GM12878 (cell line): ENCODE results near the gene CCDC82. TPM values are rescaled to one million over a fixed set of nuclear protein-coding genes. Genes with fewer than 3 reads are reported as not detected.

ENCODE experiments used
- ATAC-seq: fragments of 200-7000 bp; cut with Tn5 transposase; 3 replicates; pipeline ENCODE4 v1.9.1; 2020; ENCODE audit warnings: mild to moderate bottlenecking, moderate library complexity
- BruUV-seq: library from RNA; stranded (reverse); fragments of 400-500 nt; replicated peaks from 2 replicates; lab custom pipeline; 2021; lab: Mats Ljungman, UMichigan
- CTCF ChIA-PET: fragments of 300-600 bp; sonication (Branson Sonifier 250); formaldehyde crosslinking; extraction: SDS; loops from one replicate; lab custom pipeline; 2021; ENCODE audit warnings: inconsistent platforms; lab: Yijun Ruan, JAX
- POLR2A ChIA-PET: fragments of 350-600 bp; formaldehyde crosslinking; extraction: SDS; loops from one replicate; lab custom pipeline; 2021; ENCODE audit warnings: inconsistent platforms; lab: Charles Lee
- RAD21 ChIA-PET: fragments of 300-600 bp; sonication (Branson Sonifier 250); formaldehyde crosslinking; loops from one replicate; lab custom pipeline; 2023; ENCODE audit warnings: antibody characterized with exemption; ENCODE audit not compliant: unreplicated experiment; lab: Charles Lee
- SMC1A ChIA-PET: fragments of 300-600 bp; sonication (Branson Sonifier 250); formaldehyde crosslinking; loops from one replicate; lab custom pipeline; 2023; ENCODE audit not compliant: unreplicated experiment, uncharacterized antibody; lab: Charles Lee
- DNase-seq: peaks from one replicate; pipeline ENCODE4 v3.0.0-alpha.2; 2011; ENCODE audit warnings: low read depth, low spot score
- FAIRE-seq: peaks from 3 replicates; lab custom pipeline; 2011; peaks lifted over from hg19 to GRCh38; lab: Jason Lieb, UNC
- H2AFZ ChIP-seq: 2 replicates; pipeline ENCODE4 v1.6.0; 2011; ENCODE audit warnings: low read depth, low read length, control low read depth; ENCODE audit not compliant: control insufficient read depth
- H3K27ac ChIP-seq: 2 replicates; pipeline ENCODE4 v1.5.1; 2011; ENCODE audit warnings: control low read depth; ENCODE audit not compliant: control insufficient read depth, insufficient read depth
- H3K27me3 ChIP-seq, 2 experiments: replicated peaks in 1 of 2; 2 replicates each; pipeline versions ENCODE4 v1.6.0 to v1.6.1; 2011; ENCODE audit warnings: low read length in 1 of 2; ENCODE audit not compliant: control insufficient read depth in 2 of 2, insufficient read depth in 2 of 2
- H3K36me3 ChIP-seq, 2 experiments: 2 replicates each; pipeline ENCODE4 v1.5.1; 2011; ENCODE audit warnings: low read length in 1 of 2; ENCODE audit not compliant: control insufficient read depth in 2 of 2, insufficient read depth in 2 of 2
- H3K4me1 ChIP-seq: 2 replicates; pipeline ENCODE4 v1.6.1; 2011; ENCODE audit warnings: mild to moderate bottlenecking, low read length, moderate library complexity, mixed read lengths; ENCODE audit not compliant: control insufficient read depth, insufficient read depth
- H3K4me2 ChIP-seq: 2 replicates; pipeline ENCODE4 v1.6.0; 2011; ENCODE audit warnings: control low read depth; ENCODE audit not compliant: control insufficient read depth, insufficient read depth
- H3K4me3 ChIP-seq: fragments of 200-600 bp; sonication (generic); 2 replicates; pipeline ENCODE4 v1.5.1; 2016
- H3K79me2 ChIP-seq: 2 replicates; pipeline ENCODE4 v1.6.0; 2011; ENCODE audit warnings: low read length; ENCODE audit not compliant: control insufficient read depth, insufficient read depth
- H3K9ac ChIP-seq: 2 replicates; pipeline ENCODE4 v1.8.0; 2011; ENCODE audit warnings: low read length, control low read depth, mixed read lengths; ENCODE audit not compliant: control insufficient read depth, insufficient read depth
- H3K9me3 ChIP-seq: replicated peaks from 3 replicates; pipeline ENCODE4 v1.5.1; 2011; ENCODE audit warnings: mild to moderate bottlenecking, low read length; ENCODE audit not compliant: control insufficient read depth, insufficient read depth
- H4K20me1 ChIP-seq: 2 replicates; pipeline ENCODE4 v1.6.0; 2011; ENCODE audit not compliant: control insufficient read depth, insufficient read depth
- CBX5 ChIP-seq: sonication (generic); IDR thresholded peaks from 2 replicates; pipeline ENCODE4 v1.6.1; 2016; ENCODE audit warnings: low read depth, moderate library complexity, mild to moderate bottlenecking, inconsistent platforms
- CHD4 ChIP-seq: fragments of 200-600 bp; sonication (generic); IDR thresholded peaks from 2 replicates; pipeline ENCODE4 v1.6.1; 2016; ENCODE audit warnings: mild to moderate bottlenecking
- EGR1 ChIP-seq, 2 experiments: IDR thresholded peaks; 1 replicate in 1 of 2; 2 replicates in 1 of 2; pipeline ENCODE4 v1.6.1; 2011 to 2012; ENCODE audit warnings: low read depth in 2 of 2, low read length in 2 of 2, borderline replicate concordance in 1 of 2, mild to moderate bottlenecking in 1 of 2, moderate library complexity in 1 of 2
- EZH2 ChIP-seq: IDR thresholded peaks from 2 replicates; pipeline ENCODE4 v1.6.1; 2012; ENCODE audit warnings: low read depth, mild to moderate bottlenecking, control low read depth, inconsistent platforms, low read length, borderline replicate concordance; ENCODE audit not compliant: control insufficient read depth
- FOXM1 ChIP-seq: IDR thresholded peaks from 2 replicates; pipeline ENCODE4 v1.6.1; 2012; ENCODE audit warnings: low read depth, mild to moderate bottlenecking, inconsistent platforms, low read length, moderate library complexity
- IRF5 ChIP-seq: fragments of 450-650 bp; IDR thresholded peaks from 2 replicates; pipeline ENCODE4 v1.6.1; 2017; ENCODE audit warnings: borderline replicate concordance
- KLF5 ChIP-seq: fragments of 450-650 bp; IDR thresholded peaks from 2 replicates; pipeline ENCODE4 v1.6.1; 2014; ENCODE audit warnings: mild to moderate bottlenecking; ENCODE audit not compliant: partially characterized antibody
- NFYA ChIP-seq: IDR thresholded peaks from 2 replicates; pipeline ENCODE4 v1.6.1; 2011; ENCODE audit warnings: low read depth, mild to moderate bottlenecking, low read length, improper control_type of control experiment, borderline replicate concordance
- PML ChIP-seq: IDR thresholded peaks from 2 replicates; pipeline ENCODE4 v1.6.1; 2012; ENCODE audit warnings: low read length, inconsistent platforms
- POLR2AphosphoS2 ChIP-seq: IDR thresholded peaks from 2 replicates; pipeline ENCODE4 v1.6.1; 2011; ENCODE audit warnings: low read depth, mild to moderate bottlenecking, low read length, improper control_type of control experiment, moderate library complexity
- SMAD5 ChIP-seq: IDR thresholded peaks from 2 replicates; pipeline ENCODE4 v1.6.1; 2016; ENCODE audit warnings: antibody characterized with exemption, low read depth
- SRF ChIP-seq, 2 experiments: IDR thresholded peaks; 2 replicates each; pipeline ENCODE4 v1.6.1; 2011; ENCODE audit warnings: low read depth in 2 of 2, low read length in 2 of 2, mild to moderate bottlenecking in 1 of 2, moderate library complexity in 1 of 2
- STAT1 ChIP-seq: fragments of 450-650 bp; conservative IDR thresholded peaks from 2 replicates; pipeline ENCODE4 v1.6.1; 2014; ENCODE audit warnings: antibody characterized with exemption, mild to moderate bottlenecking
- STAT3 ChIP-seq: IDR thresholded peaks from 2 replicates; pipeline ENCODE4 v1.6.1; 2011; ENCODE audit warnings: low read depth, low read length, improper control_type of control experiment
- ZNF207 ChIP-seq: fragments of 450-650 bp; IDR thresholded peaks from 2 replicates; pipeline ENCODE4 v1.6.1; 2014; ENCODE audit warnings: antibody characterized with exemption, mild to moderate bottlenecking, borderline replicate concordance
- WGBS: methylation state at CpG from one replicate; pipeline ENCODE4 v1.1.6; 2016; ENCODE audit warnings: low lambda C conversion rate; ENCODE audit not compliant: insufficient replicate concordance, insufficient coverage; ENCODE audit errors: missing lambda C conversion rate; 5-methylcytosine and 5-hydroxymethylcytosine counted together
- in situ Hi-C: fragments of 300-500 bp; cut with MboI; formaldehyde crosslinking; loops from 9 replicates; pipeline ENCODE4 v1.14.3; 2018; ENCODE audit warnings: mixed read lengths
- intact Hi-C: fragments of 100-400 bp; cut with micrococcal nuclease; formaldehyde crosslinking; loops from one replicate; pipeline ENCODE4 v1.14.2; 2022; ENCODE audit not compliant: unreplicated experiment
- polyA plus RNA-seq, 11 experiments: library from polyadenylated mRNA; depleted of rRNA in 4 of 11; unstranded in 6 of 11; stranded (reverse) in 5 of 11; fragments of >200 nt; fragmentation: Nextera tagmentation in 4 of 11; fragmentation: Illumina TruSeq in 1 of 11; extraction: Ambion mirVana in 4 of 11; extraction: Trizol in 1 of 11; gene quantifications; 1 replicate in 1 of 11; 2 replicates in 10 of 11; pipeline versions ENCODE4 v1.2.1 to v1.2.3, GENCODE V29; 2011 to 2016; ENCODE audit warnings: inconsistent platforms in 2 of 11, missing spikeins in 2 of 11, low read depth in 1 of 11
- total RNA-seq, 4 experiments: library from RNA; depleted of rRNA in 3 of 4; stranded (reverse); fragments of >200 nt in 3 of 4; fragmentation: Illumina TruSeq in 1 of 4; extraction: Trizol in 1 of 4; gene quantifications; 2 replicates each; pipeline versions ENCODE4 v1.2.1 to v1.2.3, GENCODE V29; 2013 to 2021
- TF ChIP-seq, protein P1 (sequence below): fragments of 450-650 bp; IDR thresholded peaks from 2 replicates; pipeline ENCODE4 v1.6.1; 2016; ENCODE audit warnings: mild to moderate bottlenecking
- TF ChIP-seq, protein P2 (sequence below): IDR thresholded peaks from 2 replicates; pipeline ENCODE4 v1.6.1; 2012; ENCODE audit warnings: low read depth, low read length, improper control_type of control experiment
- TF ChIP-seq, protein P3 (sequence below): fragments of 450-650 bp; formaldehyde crosslinking; IDR thresholded peaks from 2 replicates; pipeline ENCODE4 v1.5.0; 2022; ENCODE audit warnings: mild to moderate bottlenecking, missing genetic modification characterization

Gene CCDC82
- total and polyA plus RNA-seq, 10 of the 15 experiments (the other 5 are each of a cell fraction or from before 2014, with no cell fraction given): 15.2 to 62.4 (median 28.8) TPM

DNA sequence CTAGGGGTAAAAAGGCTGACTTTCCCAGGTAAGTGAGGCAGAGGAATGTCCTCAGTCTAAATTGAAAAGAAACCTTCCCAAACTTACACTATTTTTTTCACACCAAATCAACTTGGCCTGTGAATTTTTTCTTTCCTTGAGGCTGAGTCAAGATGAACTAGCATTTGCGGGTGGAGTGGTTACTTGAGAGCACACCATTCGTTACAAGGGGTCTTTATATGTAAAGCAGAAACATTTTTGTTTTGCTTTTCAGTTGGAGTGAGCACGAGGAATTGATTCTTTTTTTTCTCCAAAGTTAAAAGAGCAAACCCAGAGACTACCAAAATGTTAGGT lies 83.1 kb downstream of the CCDC82 start (continued):
- TF ChIP-seq, protein P1, sequence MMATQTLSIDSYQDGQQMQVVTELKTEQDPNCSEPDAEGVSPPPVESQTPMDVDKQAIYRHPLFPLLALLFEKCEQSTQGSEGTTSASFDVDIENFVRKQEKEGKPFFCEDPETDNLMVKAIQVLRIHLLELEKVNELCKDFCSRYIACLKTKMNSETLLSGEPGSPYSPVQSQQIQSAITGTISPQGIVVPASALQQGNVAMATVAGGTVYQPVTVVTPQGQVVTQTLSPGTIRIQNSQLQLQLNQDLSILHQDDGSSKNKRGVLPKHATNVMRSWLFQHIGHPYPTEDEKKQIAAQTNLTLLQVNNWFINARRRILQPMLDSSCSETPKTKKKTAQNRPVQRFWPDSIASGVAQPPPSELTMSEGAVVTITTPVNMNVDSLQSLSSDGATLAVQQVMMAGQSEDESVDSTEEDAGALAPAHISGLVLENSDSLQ: no peak
- TF ChIP-seq CHD4 (no peak), STAT1 (no peak), IRF5 (no peak), FOXM1 (no peak), EZH2 (no peak)
- TF ChIP-seq, protein P2, sequence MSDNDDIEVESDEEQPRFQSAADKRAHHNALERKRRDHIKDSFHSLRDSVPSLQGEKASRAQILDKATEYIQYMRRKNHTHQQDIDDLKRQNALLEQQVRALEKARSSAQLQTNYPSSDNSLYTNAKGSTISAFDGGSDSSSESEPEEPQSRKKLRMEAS: no peak

DNA sequence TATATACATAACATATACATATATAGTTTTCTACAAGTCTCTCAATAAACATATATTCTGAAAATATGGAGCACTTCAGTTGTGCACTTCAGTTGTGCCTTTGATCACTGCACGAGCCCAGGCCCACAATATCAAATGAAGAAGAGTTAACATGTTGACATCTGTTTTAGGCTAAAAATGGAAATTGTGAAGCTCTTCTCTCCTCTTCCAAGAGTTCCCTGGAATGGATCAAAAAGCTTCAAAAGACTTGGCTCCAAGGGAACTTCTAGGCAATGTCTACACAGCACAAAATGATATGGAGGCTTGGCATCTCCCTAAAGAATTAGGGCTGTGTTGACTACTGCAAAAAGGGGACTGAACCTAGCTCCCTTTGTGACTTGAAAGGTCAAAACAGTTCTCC lies 83.6 kb downstream of the CCDC82 start:
- Histone ChIP-seq H3K4me2 (no peak overlapping the region), H3K36me3 (no peaks in the 10 kb centered on the region), H2AFZ (no peak overlapping the region), H3K79me2 (peaks cover 38% of the 10 kb centered on the region), H3K27me3 (no peaks in the 10 kb centered on the region), H4K20me1 (no peaks in the 10 kb centered on the region; the same call in 1 of the 2 replicates), H3K9ac (no peak overlapping the region), H3K9me3 (no peaks in the 10 kb centered on the region), H3K4me3 (no peak overlapping the region), H3K4me1 (no peaks in the 10 kb centered on the region), H3K27ac (no peak overlapping the region)
- no peak for ATAC-seq
- no peak for FAIRE-seq
- TF ChIP-seq SRF (IDR thresholded peaks at IDR 0.05; ENCODE audit: low read depth in 2 of 2, low read length in 2 of 2) (no peak), PML (no peak), ZNF207 (no peak), KLF5 (no peak), CBX5 (no peak), POLR2AphosphoS2 (no peak), NFYA (no peak), FOXM1 (no peak), SMAD5 (no peak), EGR1 (IDR thresholded peaks at IDR 0.05; ENCODE audit: borderline replicate concordance in 1 of 2, low read depth in 2 of 2, low read length in 2 of 2) (no peak), STAT3 (no peak)
- TF ChIP-seq, protein P3, sequence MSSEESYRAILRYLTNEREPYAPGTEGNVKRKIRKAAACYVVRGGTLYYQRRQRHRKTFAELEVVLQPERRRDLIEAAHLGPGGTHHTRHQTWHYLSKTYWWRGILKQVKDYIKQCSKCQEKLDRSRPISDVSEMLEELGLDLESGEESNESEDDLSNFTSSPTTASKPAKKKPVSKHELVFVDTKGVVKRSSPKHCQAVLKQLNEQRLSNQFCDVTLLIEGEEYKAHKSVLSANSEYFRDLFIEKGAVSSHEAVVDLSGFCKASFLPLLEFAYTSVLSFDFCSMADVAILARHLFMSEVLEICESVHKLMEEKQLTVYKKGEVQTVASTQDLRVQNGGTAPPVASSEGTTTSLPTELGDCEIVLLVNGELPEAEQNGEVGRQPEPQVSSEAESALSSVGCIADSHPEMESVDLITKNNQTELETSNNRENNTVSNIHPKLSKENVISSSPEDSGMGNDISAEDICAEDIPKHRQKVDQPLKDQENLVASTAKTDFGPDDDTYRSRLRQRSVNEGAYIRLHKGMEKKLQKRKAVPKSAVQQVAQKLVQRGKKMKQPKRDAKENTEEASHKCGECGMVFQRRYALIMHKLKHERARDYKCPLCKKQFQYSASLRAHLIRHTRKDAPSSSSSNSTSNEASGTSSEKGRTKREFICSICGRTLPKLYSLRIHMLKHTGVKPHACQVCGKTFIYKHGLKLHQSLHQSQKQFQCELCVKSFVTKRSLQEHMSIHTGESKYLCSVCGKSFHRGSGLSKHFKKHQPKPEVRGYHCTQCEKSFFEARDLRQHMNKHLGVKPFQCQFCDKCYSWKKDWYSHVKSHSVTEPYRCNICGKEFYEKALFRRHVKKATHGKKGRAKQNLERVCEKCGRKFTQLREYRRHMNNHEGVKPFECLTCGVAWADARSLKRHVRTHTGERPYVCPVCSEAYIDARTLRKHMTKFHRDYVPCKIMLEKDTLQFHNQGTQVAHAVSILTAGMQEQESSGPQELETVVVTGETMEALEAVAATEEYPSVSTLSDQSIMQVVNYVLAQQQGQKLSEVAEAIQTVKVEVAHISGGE (CRISPR knock-in tag): no peak
- ChIA-PET POLR2A (interaction anchor here (0.9 kb wide), 1 partner anchor 10 kb away, joined by 3 read pairs; no protein-coding TSS in a partner anchor), SMC1A (interaction anchor here (0.8 to 2.2 kb wide), 5 partner anchors 26 to 36 kb away, joined by 3 to 8 read pairs (median 4); no protein-coding TSS in a partner anchor), RAD21 (interaction anchor here (1.2 kb wide), 1 partner anchor 12 kb away, joined by 3 read pairs; no protein-coding TSS in a partner anchor), CTCF (interaction anchor here (1.0 kb wide), 2 partner anchors 9 to 36 kb away, joined by 4 read pairs; partner anchors contain the start of gene MAML2)
- WGBS: 94% methylated on average over 1 of the region's 1 CpG
- DNase-seq: no peak
- BruUV-seq: no TSS peak
- in situ Hi-C loops (no loop called here), intact Hi-C loops (no loop called here)
